GM19025 (cell line): ENCODE results near the gene ENTREP3.
A peak's percentile ranks its signal among the peaks of the same experiment; 100 is the strongest.
"Not testable (repeated sequence)": the region's sequence is repeated elsewhere in the genome, so short reads cannot be mapped to it uniquely, and the experiment has no call there.

Source experiments
- ATAC-seq: cut with Tn5 transposase; IDR thresholded peaks from one replicate; pipeline ENCODE4 v1.9.1; 2021; ENCODE audit warnings: mild to moderate bottlenecking, low read depth, moderate library complexity; ENCODE audit not compliant: unreplicated experiment

The ENTREP3 gene

DNA sequence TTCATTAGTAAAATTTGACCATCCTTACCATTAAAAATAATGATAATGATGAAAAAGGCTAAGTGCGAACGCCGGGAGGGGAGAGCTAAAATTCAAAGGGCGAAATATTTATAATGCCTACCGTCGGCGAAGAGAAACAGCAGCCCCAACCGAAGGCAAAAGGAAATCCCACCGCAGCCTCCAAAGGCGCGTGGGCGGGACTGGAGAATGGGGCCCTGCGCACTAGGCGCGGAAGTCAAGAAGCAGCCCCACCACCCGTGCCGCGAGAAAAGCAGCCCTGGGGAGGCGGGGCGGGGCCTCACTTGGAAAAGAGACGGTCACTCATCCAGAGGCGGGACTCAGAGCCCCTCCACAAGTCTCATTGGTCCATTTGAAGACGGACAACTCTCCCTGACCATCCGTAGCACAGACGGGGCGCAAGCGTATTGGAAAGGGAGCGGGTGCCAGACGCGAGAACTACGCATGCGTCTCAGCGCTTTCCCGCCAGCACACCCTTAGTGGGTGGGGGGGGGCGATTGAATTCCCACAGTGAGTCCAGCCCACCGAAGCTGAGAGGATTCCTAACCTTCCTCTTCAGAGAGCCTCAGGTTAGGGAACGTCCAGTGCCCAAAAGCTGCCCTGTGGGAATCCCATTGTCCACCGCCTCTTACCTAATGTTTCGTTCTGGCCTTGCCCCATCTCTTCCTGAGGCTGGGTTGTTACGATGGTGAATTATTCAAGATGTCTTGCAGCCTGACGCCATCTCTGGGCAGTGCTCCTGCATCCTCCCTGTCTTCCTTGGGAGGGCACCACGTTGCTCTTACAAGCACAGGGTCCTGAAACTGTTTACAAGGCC lies 27.8 kb downstream of the ENTREP3 start:
- ATAC-seq, result peak; percentile 90

GRCh38 chr1:155226910-155227260 lies 28.4 kb downstream of the ENTREP3 start:
- no peak for ATAC-seq

GRCh38 chr1:155226188-155226909 lies 28.9 kb downstream of the ENTREP3 start:
- ATAC-seq, result no peak

GRCh38 chr1:155225404-155225759 lies 29.9 kb downstream of the ENTREP3 start:
- ATAC-seq, result not testable (repeated sequence)

DNA sequence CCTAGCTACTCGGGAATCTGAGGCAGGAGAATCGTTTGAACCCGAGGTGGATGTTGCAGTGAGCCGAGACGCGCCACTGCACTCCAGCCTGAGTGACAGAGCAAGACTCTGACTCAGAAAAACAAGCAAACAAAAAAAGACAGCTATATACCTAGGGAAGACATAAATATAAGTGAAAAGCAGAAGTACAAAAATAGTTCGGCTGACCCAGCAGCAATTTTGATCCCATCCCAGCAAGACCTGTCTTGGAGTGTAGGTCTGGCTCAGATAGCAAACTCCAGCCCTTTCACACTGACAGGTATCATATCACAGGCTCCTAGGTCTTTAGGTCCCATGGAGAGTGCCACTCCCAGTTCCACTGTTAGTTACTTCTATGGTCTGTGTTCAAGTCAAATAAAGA lies 32.2 kb downstream of the ENTREP3 start:
- ATAC-seq, result no peak

- ATAC-seq, result not testable (repeated sequence)
Observed at GRCh38 chr1:155220211-155220965, 34.9 kb downstream of the ENTREP3 start.

GRCh38 chr1:155219592-155220031 lies 35.7 kb downstream of the ENTREP3 start:
- ATAC-seq, result no peak

DNA sequence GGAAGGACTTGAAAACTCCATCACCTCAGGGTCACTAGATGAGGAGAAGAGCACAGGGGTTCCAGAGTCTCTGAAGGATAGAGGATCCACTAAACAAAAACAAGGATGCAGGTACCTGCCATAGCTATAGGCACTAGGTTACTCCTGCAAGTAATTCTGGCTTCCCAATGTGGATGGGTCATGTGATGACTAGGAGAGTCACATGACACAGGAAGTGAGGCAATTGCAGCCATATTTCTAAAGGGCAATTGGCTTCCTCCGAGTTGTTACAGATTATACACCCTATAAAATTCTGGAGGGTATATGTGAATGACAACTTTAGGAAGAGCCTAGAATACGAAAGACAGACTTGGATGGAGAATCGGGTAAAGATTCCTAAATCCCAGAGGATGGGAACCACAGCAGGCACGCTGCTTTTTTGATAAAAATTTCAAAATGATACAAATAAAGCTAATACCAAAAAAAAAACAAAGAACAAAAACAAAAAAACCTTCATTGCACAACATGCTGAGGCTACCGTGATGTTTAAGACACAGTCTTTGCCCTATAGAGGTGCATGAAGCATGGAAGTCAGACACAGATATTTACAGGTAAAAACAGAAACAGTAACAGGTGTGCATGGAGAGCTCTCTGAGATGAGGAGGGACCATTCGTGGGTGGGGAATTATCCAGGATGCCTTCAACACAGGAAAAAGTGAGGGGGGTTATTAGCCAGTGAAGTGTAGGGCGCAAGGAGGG lies 36.3 kb downstream of the ENTREP3 start:
- no peak for ATAC-seq

GRCh38 chr1:155214702-155215101 lies 40.6 kb downstream of the ENTREP3 start:
- ATAC-seq, result not testable (repeated sequence)

DNA sequence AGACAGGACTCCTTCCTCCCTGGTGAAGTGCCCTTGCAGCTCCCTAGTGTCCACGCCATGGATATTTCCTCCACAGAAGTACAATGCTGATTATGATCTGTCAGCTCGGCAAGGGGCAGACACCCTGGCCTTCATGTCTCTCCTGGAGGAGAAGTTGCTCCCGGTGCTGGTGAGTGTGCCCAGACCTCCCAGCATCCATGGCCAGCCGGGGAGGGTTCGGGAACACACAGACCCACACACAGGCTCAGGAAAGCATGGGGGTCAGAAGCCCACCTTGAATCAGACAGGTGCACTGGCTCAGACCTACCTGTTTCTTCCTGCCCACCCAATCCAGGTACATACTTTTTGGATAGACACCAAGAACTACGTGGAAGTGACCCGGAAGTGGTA lies 43.2 kb downstream of the ENTREP3 start:
- ATAC-seq, result not testable (repeated sequence)

GRCh38 chr1:155211381-155212050 lies 43.8 kb downstream of the ENTREP3 start:
- not testable (repeated sequence) for ATAC-seq

DNA sequence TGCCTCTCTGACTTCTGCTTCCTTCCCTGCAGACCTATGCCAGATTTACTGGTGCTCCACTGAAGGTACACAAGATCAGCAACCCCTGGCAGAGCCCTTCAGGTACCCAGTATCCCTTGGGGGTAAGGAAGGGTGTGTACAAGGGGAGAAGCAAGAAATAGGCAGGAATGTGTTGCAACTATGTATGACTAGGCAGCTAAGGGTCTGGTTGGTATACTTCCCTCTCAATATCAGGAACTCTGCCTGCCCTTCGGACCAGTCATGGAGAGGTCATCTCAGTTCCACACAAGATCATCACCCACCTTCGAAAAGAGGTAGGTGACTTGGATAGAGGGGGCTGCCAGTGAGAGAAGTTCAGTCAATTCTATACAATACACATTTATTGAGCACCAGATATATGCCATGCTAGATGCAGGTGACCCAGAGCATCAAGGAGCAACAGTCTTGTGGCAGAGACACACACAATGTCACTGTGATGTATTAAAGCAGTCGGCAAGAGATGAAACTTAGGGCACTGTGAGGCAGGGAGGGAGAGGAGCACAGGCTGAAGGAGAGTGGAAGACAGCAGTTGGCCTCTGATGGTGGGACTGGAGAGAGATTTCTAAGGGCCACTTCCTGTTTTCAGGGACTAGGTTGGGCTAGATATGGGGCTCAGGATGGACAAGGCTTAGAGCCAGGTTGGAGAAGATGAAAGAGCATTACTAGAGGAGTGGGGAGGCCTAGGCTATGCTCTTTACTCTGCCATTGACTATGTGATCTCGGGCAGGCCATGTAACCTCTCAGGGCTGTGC lies 44.8 kb downstream of the ENTREP3 start:
- no peak for ATAC-seq

GRCh38 chr1:155209312-155209721 lies 46.0 kb downstream of the ENTREP3 start:
- ATAC-seq, result no peak

DNA sequence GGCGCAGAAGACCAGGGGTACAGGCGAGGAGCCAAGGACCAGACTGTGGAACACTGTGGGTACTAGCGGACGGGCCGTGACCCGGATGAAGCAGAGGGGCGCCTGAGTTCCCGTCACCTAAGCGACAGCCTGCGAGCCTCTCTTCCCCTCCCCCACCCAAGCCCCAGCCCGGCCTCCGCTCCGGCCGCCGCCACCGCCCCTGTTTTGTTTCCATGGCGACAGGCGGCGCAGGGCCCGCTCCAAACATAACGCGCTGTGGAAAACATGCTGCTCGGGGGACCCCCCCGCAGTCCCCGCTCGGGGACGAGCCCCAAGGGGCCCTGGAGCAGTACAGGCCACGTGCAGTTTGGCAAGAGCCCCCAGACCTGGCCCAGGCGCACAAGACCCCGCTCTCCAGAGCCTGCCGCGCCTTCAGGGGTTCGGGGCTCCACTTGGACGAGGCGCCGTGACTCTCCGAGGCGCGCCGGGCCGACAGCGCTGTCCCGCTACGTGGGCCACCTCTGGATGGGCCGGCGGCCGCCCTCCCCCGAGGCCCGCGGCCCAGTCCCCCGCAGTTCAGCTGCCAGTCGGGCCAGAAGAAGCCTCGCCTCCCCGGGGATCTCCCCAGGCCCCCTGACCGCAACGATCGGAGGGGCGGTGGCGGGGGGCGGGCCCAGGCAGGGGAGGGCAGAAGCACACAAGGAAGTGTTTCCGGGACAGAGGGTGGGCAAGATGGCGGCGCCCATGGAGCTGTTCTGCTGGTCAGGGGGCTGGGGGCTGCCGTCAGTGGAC lies 46.6 kb downstream of the ENTREP3 start, which contains the start of gene MTX1:
MTX1 (plus strand) TSS at position 155 of the 771 bp plus-strand sequence; CDS start at position 265, 110 bp downstream.
- peak; percentile 72 for ATAC-seq

- ATAC-seq, result no peak
Observed at GRCh38 chr1:155207806-155208540, 47.3 kb downstream of the ENTREP3 start, which contains the start of gene THBS3. THBS3 (minus strand) TSS chr1:155207897; CDS start chr1:155207876, 21 bp downstream.

- ATAC-seq, result no peak
Observed at GRCh38 chr1:155206891-155207805, 48.1 kb downstream of the ENTREP3 start.
